Neural progenitor cell (in vitro differentiated cells): ENCODE results near the gene RNF34. TPM values are rescaled to one million over a fixed set of nuclear protein-coding genes. Genes with fewer than 3 reads are reported as not detected.

ENCODE experiments used
- DNase-seq: peaks from one replicate; pipeline ENCODE4 v3.0.0-alpha.2; 2016; ENCODE audit warnings: low spot score
- H2AFZ ChIP-seq: fragments of 200-600 bp; sonication (generic); replicated peaks from 2 replicates; pipeline ENCODE4 v1.6.1; 2016; ENCODE audit warnings: antibody characterized with exemption
- H3F3A ChIP-seq: fragments of 200-600 bp; sonication (generic); 2 replicates; pipeline ENCODE4 v1.6.1; 2016; ENCODE audit warnings: antibody characterized with exemption, low read depth
- H3K27ac ChIP-seq: fragments of 200-600 bp; sonication (generic); 2 replicates; pipeline ENCODE4 v1.5.1; 2016; ENCODE audit warnings: mild to moderate bottlenecking
- H3K27me3 ChIP-seq: fragments of 200-600 bp; sonication (generic); 2 replicates; pipeline ENCODE4 v1.6.1; 2016; ENCODE audit warnings: mild to moderate bottlenecking, moderate library complexity
- H3K36me3 ChIP-seq: fragments of 200-600 bp; sonication (generic); 2 replicates; pipeline ENCODE4 v1.5.1; 2016
- H3K4me1 ChIP-seq: fragments of 200-600 bp; sonication (generic); 2 replicates; pipeline ENCODE4 v1.6.1; 2016; ENCODE audit warnings: mixed run types
- H3K4me2 ChIP-seq: fragments of 200-600 bp; sonication (generic); 2 replicates; pipeline ENCODE4 v1.6.1; 2016
- H3K4me3 ChIP-seq: fragments of 200-600 bp; sonication (generic); 2 replicates; pipeline ENCODE4 v1.5.1; 2016
- H3K79me2 ChIP-seq: fragments of 200-600 bp; sonication (generic); 2 replicates; pipeline ENCODE4 v1.6.1; 2016; ENCODE audit warnings: low read depth
- H3K9ac ChIP-seq: fragments of 200-600 bp; sonication (generic); 2 replicates; pipeline ENCODE4 v1.6.1; 2016
- H3K9me3 ChIP-seq: fragments of 200-600 bp; sonication (generic); 2 replicates; pipeline ENCODE4 v1.5.1; 2016; ENCODE audit warnings: low read depth
- H4K20me1 ChIP-seq: fragments of 200-600 bp; sonication (generic); 2 replicates; pipeline ENCODE4 v1.6.1; 2016; ENCODE audit warnings: low read depth
- H3K27ac Mint-ChIP-seq: 3 replicates; pipeline ENCODE4 v1.8.0; 2021; ENCODE audit warnings: mixed read lengths
- H3K27me3 Mint-ChIP-seq: 2 replicates; pipeline ENCODE4 v1.8.0; 2022; ENCODE audit warnings: low read depth, mild to moderate bottlenecking, inconsistent platforms, moderate library complexity, mixed read lengths; ENCODE audit not compliant: insufficient read depth
- H3K36me3 Mint-ChIP-seq: 3 replicates; pipeline ENCODE4 v1.8.0; 2021; ENCODE audit warnings: mixed read lengths
- H3K4me1 Mint-ChIP-seq: 3 replicates; pipeline ENCODE4 v1.8.0; 2021; ENCODE audit warnings: mixed read lengths
- H3K4me3 Mint-ChIP-seq: 3 replicates; pipeline ENCODE4 v1.8.0; 2021; ENCODE audit warnings: mild to moderate bottlenecking, moderate library complexity, mixed read lengths
- H3K9me3 Mint-ChIP-seq: 3 replicates; pipeline ENCODE4 v1.8.0; 2020; ENCODE audit warnings: mixed read lengths
- EZH2 ChIP-seq: fragments of 200-600 bp; sonication (generic); IDR thresholded peaks from 2 replicates; pipeline ENCODE4 v1.6.1; 2017; ENCODE audit warnings: antibody characterized with exemption, mild to moderate bottlenecking, moderate library complexity
- EZH2phosphoT487 ChIP-seq: fragments of 200-600 bp; sonication (generic); IDR thresholded peaks from 2 replicates; pipeline ENCODE4 v1.6.1; 2017; ENCODE audit warnings: antibody characterized with exemption
- total RNA-seq: library from RNA; depleted of rRNA; stranded (reverse); fragments of >200 nt; gene quantifications from 2 replicates; pipeline ENCODE4 v1.2.3, GENCODE V29; 2015; ENCODE audit warnings: low replicate concordance
- TF ChIP-seq, protein P1 (sequence below): fragments of 200-600 bp; sonication (generic); IDR thresholded peaks from 2 replicates; pipeline ENCODE4 v1.5.1; 2017; ENCODE audit warnings: antibody characterized with exemption, mild to moderate bottlenecking

The RNF34 gene
- total RNA-seq, 1 donor from 2014 or later: 57.8 TPM

DNA sequence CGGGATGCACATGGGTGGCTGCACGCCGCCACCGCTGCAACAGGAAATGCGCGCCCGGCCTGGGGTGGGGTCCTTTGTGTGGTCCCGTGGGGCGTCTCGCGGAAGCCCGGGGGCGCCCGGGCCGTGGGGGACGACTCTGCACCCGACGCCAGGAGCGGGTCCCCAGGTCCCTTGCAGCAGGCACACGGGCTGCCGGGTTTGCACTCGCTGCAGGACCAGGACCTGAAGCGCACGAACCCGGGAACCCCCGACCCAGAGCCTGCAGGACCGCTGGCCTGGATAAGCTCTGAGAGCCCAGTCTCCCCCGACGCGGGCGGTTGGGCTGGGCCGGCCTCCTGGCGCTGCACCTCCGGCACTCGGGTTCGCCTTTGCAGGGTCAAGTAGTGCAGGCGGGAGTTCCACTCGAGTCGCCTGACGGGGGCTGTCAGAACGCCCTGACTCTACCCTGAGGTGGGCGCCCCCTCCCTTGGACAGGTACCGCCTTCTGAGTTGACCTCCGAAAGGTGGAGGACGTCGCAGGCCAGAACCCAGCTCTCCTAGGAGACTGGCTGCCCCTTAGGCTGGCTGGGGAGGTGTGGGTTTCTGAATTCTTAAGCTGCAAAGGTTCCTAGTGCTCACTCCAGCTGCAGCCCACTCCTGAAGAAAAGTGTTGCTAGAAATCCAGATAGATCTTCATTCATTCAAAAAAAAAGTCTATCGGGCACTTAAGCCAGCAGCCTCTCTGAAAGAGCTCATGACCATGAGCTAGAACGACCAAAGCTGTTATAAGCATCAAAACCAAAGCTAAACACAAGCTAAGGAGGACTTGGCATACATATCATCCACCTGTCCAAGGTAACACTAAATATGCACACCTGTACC is 68.0 kb downstream of the RNF34 start:
- Mint-ChIP-seq H3K36me3 (peaks cover 10% of the 10 kb centered on the region), H3K27me3 (peaks cover 11% of the 10 kb centered on the region), H3K27ac (no peak overlapping the region), H3K4me1 (peaks cover 23% of the 10 kb centered on the region), H3K9me3 (no peaks in the 10 kb centered on the region), H3K4me3 (peak overlapping the region; percentile 78)
- H3K9ac ChIP-seq: no peak overlapping the region
- peak; percentile 80 for DNase-seq
- peak overlapping the region; percentile 94 for H3K4me2 ChIP-seq
- TF ChIP-seq EZH2 (peak; percentile 24), EZH2phosphoT487 (no peak)
- TF ChIP-seq, protein P1, sequence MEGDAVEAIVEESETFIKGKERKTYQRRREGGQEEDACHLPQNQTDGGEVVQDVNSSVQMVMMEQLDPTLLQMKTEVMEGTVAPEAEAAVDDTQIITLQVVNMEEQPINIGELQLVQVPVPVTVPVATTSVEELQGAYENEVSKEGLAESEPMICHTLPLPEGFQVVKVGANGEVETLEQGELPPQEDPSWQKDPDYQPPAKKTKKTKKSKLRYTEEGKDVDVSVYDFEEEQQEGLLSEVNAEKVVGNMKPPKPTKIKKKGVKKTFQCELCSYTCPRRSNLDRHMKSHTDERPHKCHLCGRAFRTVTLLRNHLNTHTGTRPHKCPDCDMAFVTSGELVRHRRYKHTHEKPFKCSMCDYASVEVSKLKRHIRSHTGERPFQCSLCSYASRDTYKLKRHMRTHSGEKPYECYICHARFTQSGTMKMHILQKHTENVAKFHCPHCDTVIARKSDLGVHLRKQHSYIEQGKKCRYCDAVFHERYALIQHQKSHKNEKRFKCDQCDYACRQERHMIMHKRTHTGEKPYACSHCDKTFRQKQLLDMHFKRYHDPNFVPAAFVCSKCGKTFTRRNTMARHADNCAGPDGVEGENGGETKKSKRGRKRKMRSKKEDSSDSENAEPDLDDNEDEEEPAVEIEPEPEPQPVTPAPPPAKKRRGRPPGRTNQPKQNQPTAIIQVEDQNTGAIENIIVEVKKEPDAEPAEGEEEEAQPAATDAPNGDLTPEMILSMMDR: no peak
- H4K20me1 ChIP-seq: peaks cover 88% of the 10 kb centered on the region
- peaks cover 13% of the 10 kb centered on the region for H3K4me1 ChIP-seq
- peaks cover 25% of the 10 kb centered on the region for H3F3A ChIP-seq
- peak overlapping the region; percentile 88 for H3K4me3 ChIP-seq
- peaks cover 51% of the 10 kb centered on the region for H3K79me2 ChIP-seq
- no peaks in the 10 kb centered on the region for H3K36me3 ChIP-seq
- H3K9me3 ChIP-seq: no peaks in the 10 kb centered on the region
- no peak overlapping the region for H2AFZ ChIP-seq
- H3K27ac ChIP-seq: no peak overlapping the region
- H3K27me3 ChIP-seq: peaks cover 17% of the 10 kb centered on the region

DNA sequence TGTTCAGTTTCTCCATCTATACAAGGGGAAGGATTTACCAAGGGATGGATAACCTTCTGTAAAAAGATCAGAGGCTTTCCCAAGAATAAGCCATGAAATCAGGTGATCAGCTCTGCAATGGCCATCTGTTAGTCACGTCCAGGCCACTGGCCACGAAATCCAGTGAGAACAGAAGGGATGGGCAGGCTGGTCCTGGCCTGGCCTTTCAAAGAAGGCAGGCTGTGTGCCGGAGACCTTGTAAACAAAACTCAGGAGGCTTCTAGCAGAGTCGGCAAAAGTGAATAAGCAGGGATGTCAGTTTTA is 68.5 kb downstream of the RNF34 start:
- peak; percentile 46 for DNase-seq
- H3K27me3 Mint-ChIP-seq: peaks cover 11% of the 10 kb centered on the region
- no peaks in the 10 kb centered on the region for H3K9me3 Mint-ChIP-seq
- Histone ChIP-seq H2AFZ (no peak overlapping the region), H3K79me2 (peaks cover 50% of the 10 kb centered on the region), H3K9me3 (no peaks in the 10 kb centered on the region), H3K4me1 (peaks cover 13% of the 10 kb centered on the region), H4K20me1 (peaks cover 89% of the 10 kb centered on the region), H3K4me3 (no peak overlapping the region), H3K27ac (no peak overlapping the region), H3K36me3 (no peaks in the 10 kb centered on the region), H3K27me3 (peaks cover 17% of the 10 kb centered on the region), H3K4me2 (peak overlapping the region; percentile 94), H3F3A (peaks cover 25% of the 10 kb centered on the region), H3K9ac (no peak overlapping the region)
- no peak overlapping the region for H3K27ac Mint-ChIP-seq
- H3K36me3 Mint-ChIP-seq: peaks cover 10% of the 10 kb centered on the region
- H3K4me1 Mint-ChIP-seq: peaks cover 23% of the 10 kb centered on the region
- H3K4me3 Mint-ChIP-seq: peak overlapping the region; percentile 78
- TF ChIP-seq EZH2phosphoT487: no peak
- TF ChIP-seq, protein P1: no peak
- TF ChIP-seq EZH2: no peak

DNA sequence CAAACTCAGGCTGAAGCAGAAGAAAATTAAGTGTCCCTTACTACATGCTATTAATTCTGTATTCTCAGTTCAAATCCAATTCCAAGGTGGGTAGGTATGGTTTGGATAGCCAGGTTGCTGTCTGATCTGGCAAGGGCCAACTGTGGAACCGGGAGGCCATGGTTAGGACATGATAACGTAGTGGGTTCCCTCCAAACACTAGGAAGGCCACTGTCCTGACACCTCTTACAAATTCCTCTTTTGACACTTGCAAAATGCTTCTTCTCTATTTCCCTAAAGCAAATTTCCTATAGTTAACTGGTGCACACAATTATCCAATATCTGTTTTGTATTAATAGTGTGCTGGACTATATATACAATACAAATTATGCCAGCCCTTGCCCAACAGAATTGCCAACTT is 70.8 kb downstream of the RNF34 start:
- no peak for TF ChIP-seq EZH2phosphoT487
- TF ChIP-seq, protein P1: no peak
- no peak overlapping the region for H3K27ac Mint-ChIP-seq
- peaks cover 77% of the 10 kb centered on the region for H4K20me1 ChIP-seq
- peaks cover 5% of the 10 kb centered on the region for H3K36me3 Mint-ChIP-seq
- H3K27ac ChIP-seq: no peak overlapping the region
- H3K4me1 ChIP-seq: peaks cover 12% of the 10 kb centered on the region
- no peaks in the 10 kb centered on the region for H3K36me3 ChIP-seq
- no peaks in the 10 kb centered on the region for H3K9me3 Mint-ChIP-seq
- peaks cover 40% of the 10 kb centered on the region for H3K79me2 ChIP-seq
- no peak for DNase-seq
- peaks cover 13% of the 10 kb centered on the region for H3K4me1 Mint-ChIP-seq
- H3K4me3 Mint-ChIP-seq: no peak overlapping the region
- no peak overlapping the region for H3K4me2 ChIP-seq
- peaks cover 12% of the 10 kb centered on the region for H3K27me3 ChIP-seq
- no peaks in the 10 kb centered on the region for H3K9me3 ChIP-seq
- H3K4me3 ChIP-seq: no peak overlapping the region
- H2AFZ ChIP-seq: no peak overlapping the region
- H3K27me3 Mint-ChIP-seq: peaks cover 9% of the 10 kb centered on the region
- no peak overlapping the region for H3K9ac ChIP-seq
- H3F3A ChIP-seq: peaks cover 25% of the 10 kb centered on the region
